ENCODE results near the gene HAO2. TPM values are rescaled to one million over a fixed set of nuclear protein-coding genes. Genes with fewer than 3 reads are reported as not detected.

HAO2 gene
- total RNA-seq, 1 donor from 2014 or later, result not detected

DNA sequence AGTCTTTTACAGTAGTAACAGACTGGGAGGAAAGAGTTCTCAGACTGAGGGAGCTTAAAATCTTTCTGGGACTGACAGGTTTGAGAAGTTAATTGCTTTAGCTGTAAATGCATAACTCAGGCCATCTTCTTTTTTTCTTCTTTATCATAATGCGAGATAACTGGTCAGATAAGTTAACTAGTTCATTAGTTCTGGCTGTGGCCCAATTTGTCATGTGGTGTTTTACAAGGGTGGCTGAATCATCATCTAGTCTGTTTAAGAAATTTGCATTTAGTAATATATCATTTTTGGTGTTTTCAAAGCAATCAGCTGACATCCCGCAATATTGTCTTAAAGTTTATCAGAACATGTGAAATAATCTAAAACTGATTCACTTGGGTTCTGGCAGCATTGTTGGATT lies 60.4 kb downstream of the HAO2 start:
- Mint-ChIP-seq H3K4me1 (ENCODE audit: unreplicated experiment) (no peaks in the 10 kb centered on the region), H3K27ac (ENCODE audit: unreplicated experiment) (no peak overlapping the region), H3K4me3 (ENCODE audit: unreplicated experiment) (no peak overlapping the region), H3K9me3 (ENCODE audit: unreplicated experiment) (no peaks in the 10 kb centered on the region), H3K36me3 (ENCODE audit: unreplicated experiment) (no peaks in the 10 kb centered on the region), H3K27me3 (ENCODE audit: unreplicated experiment) (no peaks in the 10 kb centered on the region)
- TF ChIP-seq, protein P1, sequence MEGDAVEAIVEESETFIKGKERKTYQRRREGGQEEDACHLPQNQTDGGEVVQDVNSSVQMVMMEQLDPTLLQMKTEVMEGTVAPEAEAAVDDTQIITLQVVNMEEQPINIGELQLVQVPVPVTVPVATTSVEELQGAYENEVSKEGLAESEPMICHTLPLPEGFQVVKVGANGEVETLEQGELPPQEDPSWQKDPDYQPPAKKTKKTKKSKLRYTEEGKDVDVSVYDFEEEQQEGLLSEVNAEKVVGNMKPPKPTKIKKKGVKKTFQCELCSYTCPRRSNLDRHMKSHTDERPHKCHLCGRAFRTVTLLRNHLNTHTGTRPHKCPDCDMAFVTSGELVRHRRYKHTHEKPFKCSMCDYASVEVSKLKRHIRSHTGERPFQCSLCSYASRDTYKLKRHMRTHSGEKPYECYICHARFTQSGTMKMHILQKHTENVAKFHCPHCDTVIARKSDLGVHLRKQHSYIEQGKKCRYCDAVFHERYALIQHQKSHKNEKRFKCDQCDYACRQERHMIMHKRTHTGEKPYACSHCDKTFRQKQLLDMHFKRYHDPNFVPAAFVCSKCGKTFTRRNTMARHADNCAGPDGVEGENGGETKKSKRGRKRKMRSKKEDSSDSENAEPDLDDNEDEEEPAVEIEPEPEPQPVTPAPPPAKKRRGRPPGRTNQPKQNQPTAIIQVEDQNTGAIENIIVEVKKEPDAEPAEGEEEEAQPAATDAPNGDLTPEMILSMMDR (IDR thresholded peaks at IDR 0.05), result no peak
- no peak for DNase-seq (ENCODE audit: extremely low spot score, unreplicated experiment)

- Mint-ChIP-seq H3K36me3 (ENCODE audit: unreplicated experiment) (no peaks in the 10 kb centered on the region), H3K4me3 (ENCODE audit: unreplicated experiment) (no peak overlapping the region), H3K4me1 (ENCODE audit: unreplicated experiment) (no peaks in the 10 kb centered on the region), H3K27me3 (ENCODE audit: unreplicated experiment) (no peaks in the 10 kb centered on the region), H3K27ac (ENCODE audit: unreplicated experiment) (no peak overlapping the region), H3K9me3 (ENCODE audit: unreplicated experiment) (no peaks in the 10 kb centered on the region)
- DNase-seq (ENCODE audit: extremely low spot score, unreplicated experiment), result no peak
- TF ChIP-seq, protein P1 (IDR thresholded peaks at IDR 0.05), result no peak
These were observed 61.1 kb downstream of the HAO2 start for GRCh38 chr1:119429687-119430086.

- no peak overlapping the region for H3K27ac Mint-ChIP-seq (ENCODE audit: unreplicated experiment)
- no peaks in the 10 kb centered on the region for H3K4me1 Mint-ChIP-seq (ENCODE audit: unreplicated experiment)
- H3K36me3 Mint-ChIP-seq (ENCODE audit: unreplicated experiment), result no peaks in the 10 kb centered on the region
- TF ChIP-seq, protein P1 (IDR thresholded peaks at IDR 0.05), result no peak
- H3K27me3 Mint-ChIP-seq (ENCODE audit: unreplicated experiment), result no peaks in the 10 kb centered on the region
- H3K9me3 Mint-ChIP-seq (ENCODE audit: unreplicated experiment), result no peaks in the 10 kb centered on the region
- no peak overlapping the region for H3K4me3 Mint-ChIP-seq (ENCODE audit: unreplicated experiment)
- DNase-seq (ENCODE audit: extremely low spot score, unreplicated experiment), result no peak
These were observed 61.9 kb downstream of the HAO2 start for GRCh38 chr1:119430486-119430885.

GRCh38 chr1:119431836-119432235 lies 63.3 kb downstream of the HAO2 start:
- H3K36me3 Mint-ChIP-seq (ENCODE audit: unreplicated experiment), result no peaks in the 10 kb centered on the region
- DNase-seq (ENCODE audit: extremely low spot score, unreplicated experiment), result no peak
- no peaks in the 10 kb centered on the region for H3K4me1 Mint-ChIP-seq (ENCODE audit: unreplicated experiment)
- no peak overlapping the region for H3K4me3 Mint-ChIP-seq (ENCODE audit: unreplicated experiment)
- no peak overlapping the region for H3K27ac Mint-ChIP-seq (ENCODE audit: unreplicated experiment)
- H3K27me3 Mint-ChIP-seq (ENCODE audit: unreplicated experiment), result no peaks in the 10 kb centered on the region
- TF ChIP-seq, protein P1 (IDR thresholded peaks at IDR 0.05), result no peak
- H3K9me3 Mint-ChIP-seq (ENCODE audit: unreplicated experiment), result no peaks in the 10 kb centered on the region

GRCh38 chr1:119435052-119435451 lies 66.5 kb downstream of the HAO2 start:
- H3K4me3 Mint-ChIP-seq (ENCODE audit: unreplicated experiment), result no peak overlapping the region
- H3K27me3 Mint-ChIP-seq (ENCODE audit: unreplicated experiment), result peaks cover 9% of the 10 kb centered on the region
- no peaks in the 10 kb centered on the region for H3K36me3 Mint-ChIP-seq (ENCODE audit: unreplicated experiment)
- no peak overlapping the region for H3K27ac Mint-ChIP-seq (ENCODE audit: unreplicated experiment)
- TF ChIP-seq, protein P1 (IDR thresholded peaks at IDR 0.05), result no peak
- DNase-seq (ENCODE audit: extremely low spot score, unreplicated experiment), result no peak
- no peaks in the 10 kb centered on the region for H3K4me1 Mint-ChIP-seq (ENCODE audit: unreplicated experiment)
- H3K9me3 Mint-ChIP-seq (ENCODE audit: unreplicated experiment), result no peaks in the 10 kb centered on the region

Data from osteocyte (in vitro differentiated cells).